Measurements from ENCODE around the gene SLC38A1. TPM values are rescaled to one million over a fixed set of nuclear protein-coding genes. Genes with fewer than 3 reads are reported as not detected.
A peak's percentile ranks its signal among the peaks of the same experiment; 100 is the strongest.
"Not testable (repeated sequence)": the region's sequence is repeated elsewhere in the genome, so short reads cannot be mapped to it uniquely, and the experiment has no call there.

The SLC38A1 gene
- polyA plus RNA-seq (ENCODE audit: insufficient read length) = 38.8 TPM

GRCh38 chr12:46268583-46269428 lies at the start of gene SLC38A1:
Gene SLC38A1, minus strand, starts transcription at chr12:46269043. Its CDS starts 29,243 bp downstream, at chr12:46239800.
- no peak for DNase-seq (ENCODE audit: low read depth)

DNA sequence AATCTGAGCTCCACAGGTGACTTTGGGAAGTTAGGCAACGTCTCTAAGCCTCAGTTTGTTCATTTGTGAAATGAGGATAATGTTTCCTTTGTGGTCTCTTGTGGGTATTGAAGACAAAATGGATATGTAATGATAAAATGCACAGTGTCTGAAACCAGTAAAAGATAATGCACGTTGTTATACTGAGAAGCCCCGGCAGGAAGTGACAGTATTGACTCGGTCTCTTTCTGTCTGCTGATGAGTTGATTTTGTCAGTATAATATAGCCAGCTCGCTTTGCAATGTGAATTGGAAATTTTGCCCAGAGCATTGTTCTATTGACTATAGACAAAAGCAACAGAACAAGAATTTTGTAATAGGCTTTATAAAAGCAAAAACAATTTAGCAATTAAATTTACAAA lies 49.2 kb upstream of the SLC38A1 start:
- no peak for DNase-seq (ENCODE audit: low read depth)

DNA sequence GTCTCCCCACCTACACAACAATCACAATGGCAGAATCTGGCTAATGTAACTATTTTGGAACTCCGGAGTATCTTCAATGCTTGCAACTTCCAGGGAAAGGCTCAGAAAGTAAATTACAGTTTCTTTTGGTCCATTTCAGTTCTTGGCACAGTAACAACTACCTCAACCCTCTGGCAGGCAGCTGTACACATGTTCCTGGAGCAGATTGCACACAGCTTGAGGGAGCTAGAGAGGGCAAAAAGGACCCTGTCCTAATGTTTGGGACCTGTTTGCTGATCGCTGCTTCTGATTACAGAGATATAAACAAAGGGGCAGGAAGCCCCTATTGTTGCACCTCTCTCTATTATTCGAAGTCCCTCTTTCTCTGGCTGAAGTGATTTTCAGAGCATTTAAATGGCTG lies 35.2 kb upstream of the SLC38A1 start:
- no peak for DNase-seq (ENCODE audit: low read depth)

DNA sequence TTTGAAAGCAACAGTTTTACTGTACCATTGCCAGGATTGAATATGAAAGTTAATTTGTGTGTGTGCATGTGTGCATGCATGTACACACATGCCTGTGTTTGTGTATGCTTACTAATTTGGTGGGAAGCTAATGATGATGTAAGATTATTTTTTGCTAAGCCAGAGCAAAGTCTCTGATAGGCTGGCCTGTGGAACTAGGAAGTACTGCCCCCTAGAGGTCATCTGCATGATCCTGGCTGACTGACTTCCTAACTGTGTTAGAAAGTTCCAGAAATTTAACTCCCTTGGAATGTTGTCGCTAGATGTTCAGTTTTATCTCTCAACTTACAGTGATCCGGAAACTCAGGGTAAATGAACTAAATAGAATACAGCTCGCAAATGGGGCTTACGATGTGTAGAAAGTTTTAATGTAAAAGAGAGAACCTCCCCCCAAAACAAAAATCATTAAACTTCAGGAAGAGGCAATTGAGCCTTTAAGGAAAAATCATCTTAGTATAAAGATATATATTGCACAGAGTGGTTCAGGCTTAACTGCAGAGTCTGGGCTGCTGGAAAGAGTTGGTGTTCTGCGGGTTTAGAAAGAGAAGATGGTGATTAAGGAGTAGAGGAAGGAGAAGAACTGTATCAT lies 34.3 kb upstream of the SLC38A1 start:
- no peak for DNase-seq (ENCODE audit: low read depth)

GRCh38 chr12:46300910-46301309 lies 32.1 kb upstream of the SLC38A1 start:
- DNase-seq (ENCODE audit: low read depth) = peak; percentile 78

DNA sequence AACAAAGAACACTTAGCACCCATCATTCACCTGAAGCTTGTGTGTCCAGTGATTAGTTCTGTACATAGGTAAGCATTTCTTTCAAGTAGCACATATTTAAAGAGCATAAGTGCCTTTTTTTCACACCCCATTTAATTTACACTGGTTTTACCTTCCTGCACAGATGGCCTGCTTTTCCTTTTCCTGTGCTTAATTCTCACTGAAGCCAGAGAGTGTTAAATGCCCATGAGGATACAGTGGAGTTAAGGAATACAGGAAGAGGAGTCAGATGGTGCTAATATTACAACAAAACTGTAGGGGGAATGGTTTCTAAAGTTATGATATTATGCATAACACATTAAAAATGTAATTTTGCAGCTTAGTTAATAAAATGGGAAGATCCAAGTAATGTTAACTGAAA lies 31.0 kb upstream of the SLC38A1 start:
- no peak for DNase-seq (ENCODE audit: low read depth)

GRCh38 chr12:46298261-46298660 lies 29.4 kb upstream of the SLC38A1 start:
- DNase-seq (ENCODE audit: low read depth) = no peak

- DNase-seq (ENCODE audit: low read depth) = no peak
These were observed 28.0 kb upstream of the SLC38A1 start for GRCh38 chr12:46296822-46297221.

- no peak for DNase-seq (ENCODE audit: low read depth)
These were observed 24.0 kb upstream of the SLC38A1 start for GRCh38 chr12:46292754-46293402.

- not testable (repeated sequence) for DNase-seq (ENCODE audit: low read depth)
These were observed 23.1 kb upstream of the SLC38A1 start for GRCh38 chr12:46291953-46292352.

- DNase-seq (ENCODE audit: low read depth) = not testable (repeated sequence)
These were observed 16.3 kb upstream of the SLC38A1 start for GRCh38 chr12:46285177-46285576.

DNA sequence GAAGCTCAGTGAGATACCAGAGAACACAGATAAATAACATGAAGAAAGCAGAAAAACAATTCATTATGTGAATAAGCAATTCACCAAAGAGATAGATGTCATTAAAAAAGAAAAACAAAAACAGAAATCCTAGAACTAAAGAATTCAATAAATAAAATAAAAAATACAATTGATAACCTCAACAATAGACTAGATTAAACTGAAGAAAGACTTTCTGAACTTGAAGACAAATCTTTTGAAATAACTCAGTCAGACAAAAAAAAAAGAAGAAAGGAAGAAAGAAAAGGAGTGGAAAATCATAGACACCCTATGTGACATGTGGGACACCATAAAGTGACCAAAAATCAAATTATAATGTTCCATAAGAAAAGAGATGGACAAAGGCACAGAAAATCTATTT lies 14.0 kb upstream of the SLC38A1 start:
- DNase-seq (ENCODE audit: low read depth) = no peak

GRCh38 chr12:46276756-46277155 lies 7.9 kb upstream of the SLC38A1 start:
- no peak for DNase-seq (ENCODE audit: low read depth)

GRCh38 chr12:46271863-46272262 lies 3.0 kb upstream of the SLC38A1 start:
- DNase-seq (ENCODE audit: low read depth) = no peak

DNA sequence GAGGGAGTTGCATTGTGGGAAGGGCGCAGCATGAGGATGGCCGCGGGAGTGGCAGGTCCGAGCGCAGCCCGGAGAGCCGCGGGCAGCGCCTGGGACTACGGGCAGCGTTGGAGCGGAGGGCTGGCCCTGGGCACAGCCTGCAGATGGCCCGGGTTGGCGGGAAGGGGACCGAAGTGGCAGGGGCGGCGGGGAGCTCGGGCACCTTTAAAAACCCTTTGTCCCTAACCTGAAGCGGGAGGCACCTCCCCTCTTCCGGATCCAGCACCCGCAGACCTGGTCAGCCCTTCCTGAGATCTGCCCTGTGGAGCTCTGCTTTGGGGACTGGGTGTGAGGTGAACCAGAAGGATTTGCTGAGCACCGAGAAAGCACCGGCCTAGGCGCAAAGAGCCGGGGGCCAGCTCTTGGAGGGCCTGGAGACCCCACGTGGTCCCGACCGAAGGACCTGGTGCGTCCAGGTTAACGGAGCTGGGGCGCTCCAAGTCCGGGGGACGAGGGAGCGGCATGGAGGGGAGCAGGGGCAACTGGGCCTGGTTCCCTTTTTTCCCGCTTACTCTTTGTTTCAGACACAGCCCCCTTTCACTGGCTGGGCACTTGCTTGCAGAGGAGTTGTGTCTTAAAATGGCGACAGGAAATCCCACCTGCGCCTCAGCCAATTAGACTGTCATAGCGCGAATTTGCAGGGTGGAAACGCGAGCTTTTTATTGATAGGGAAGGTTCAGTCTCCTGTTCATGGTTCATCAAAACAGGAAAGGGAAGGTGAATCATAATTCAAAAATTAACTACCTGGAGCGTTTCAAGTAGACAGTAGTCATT lies 792 bp upstream of the SLC38A1 start:
- no peak for DNase-seq (ENCODE audit: low read depth)

DNA sequence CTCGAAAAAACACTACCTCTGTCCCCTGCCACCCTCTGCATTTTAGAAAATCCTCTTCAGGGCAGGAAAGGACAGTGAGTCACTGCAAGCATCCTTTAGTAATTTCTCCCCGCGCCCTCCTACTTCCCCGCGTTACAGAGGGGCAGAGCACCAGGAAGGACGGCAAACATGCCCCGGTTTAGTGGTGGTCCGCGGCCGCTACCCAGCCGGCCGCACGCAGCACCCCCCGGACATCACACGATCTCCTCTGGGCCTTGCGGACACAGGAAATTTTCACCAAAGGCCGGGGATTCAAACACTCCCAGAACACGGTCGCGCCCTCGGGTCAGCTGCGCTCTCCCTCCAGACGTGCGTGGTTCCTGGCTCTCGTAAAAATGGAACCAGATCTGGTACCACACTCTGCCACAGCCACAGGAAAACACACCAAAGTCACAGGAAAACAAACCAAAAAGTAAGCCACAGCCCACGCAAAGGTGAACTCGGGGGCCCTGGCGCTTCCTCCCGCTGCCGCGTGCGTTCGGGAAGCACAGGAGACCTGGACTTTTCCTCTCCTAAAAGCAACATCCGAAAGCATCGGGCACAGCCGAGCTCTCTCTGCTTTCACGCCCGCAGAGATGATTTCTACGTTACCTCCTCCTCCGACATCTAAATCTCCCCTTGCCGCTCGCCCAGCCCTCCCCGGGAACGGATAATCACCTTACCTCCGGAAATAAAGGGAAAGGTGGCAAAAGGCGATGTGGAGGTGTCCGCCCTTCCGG lies 839 bp downstream of the SLC38A1 start:
- no peak for DNase-seq (ENCODE audit: low read depth)

DNA sequence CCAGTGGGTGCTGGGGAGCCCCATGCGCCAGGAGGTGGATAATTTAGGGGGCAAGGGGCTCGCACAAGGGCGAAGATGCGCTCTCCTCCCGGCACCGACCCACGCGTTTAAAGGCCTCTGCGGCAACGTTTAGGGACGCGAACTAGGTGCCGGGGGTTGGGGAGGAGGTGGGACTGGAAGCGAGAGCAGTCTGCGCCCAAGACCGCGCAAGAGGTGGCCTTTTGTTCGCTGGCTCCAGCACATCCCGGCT lies 1.3 kb downstream of the SLC38A1 start:
- DNase-seq (ENCODE audit: low read depth) = no peak

GRCh38 chr12:46266869-46267574 lies 1.8 kb downstream of the SLC38A1 start:
- DNase-seq (ENCODE audit: low read depth) = no peak

GRCh38 chr12:46266382-46266791 lies 2.5 kb downstream of the SLC38A1 start:
- no peak for DNase-seq (ENCODE audit: low read depth)

- DNase-seq (ENCODE audit: low read depth) = no peak
These were observed 3.1 kb downstream of the SLC38A1 start for GRCh38 chr12:46265734-46266133.

DNA sequence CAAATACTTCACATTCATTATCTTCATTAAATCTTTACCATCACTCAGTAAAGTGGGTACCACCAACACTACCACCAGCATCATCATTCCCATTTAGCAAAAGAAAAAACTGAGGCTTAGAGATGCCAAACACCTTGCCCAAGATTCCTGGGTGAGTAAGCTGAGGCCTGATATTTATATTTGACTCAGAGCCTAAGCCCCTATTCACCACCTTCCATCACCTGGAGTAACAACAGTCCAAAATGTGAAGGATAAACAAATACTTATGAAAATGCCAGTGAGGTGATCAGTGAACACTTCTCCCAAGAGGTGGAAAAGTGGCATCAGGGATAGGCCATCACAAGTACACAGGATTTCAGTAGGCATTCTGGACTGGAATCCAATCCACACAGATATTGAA lies 3.7 kb downstream of the SLC38A1 start:
- DNase-seq (ENCODE audit: low read depth) = no peak
